Activated T-helper 1 cell treated with Interleukin-2 at 50 U/mL for 16 hours (primary cell): ENCODE results near the gene FUT8.
"Not testable (repeated sequence)": the region's sequence is repeated elsewhere in the genome, so short reads cannot be mapped to it uniquely, and the experiment has no call there.

ENCODE experiments used
- DNase-seq: peaks from one replicate; pipeline ENCODE4 v3.0.0-alpha.2; 2020; ENCODE audit warnings: low read depth

FUT8 gene

GRCh38 chr14:65716813-65717212 lies 304.3 kb downstream of the FUT8 start:
- not testable (repeated sequence) for DNase-seq

DNA sequence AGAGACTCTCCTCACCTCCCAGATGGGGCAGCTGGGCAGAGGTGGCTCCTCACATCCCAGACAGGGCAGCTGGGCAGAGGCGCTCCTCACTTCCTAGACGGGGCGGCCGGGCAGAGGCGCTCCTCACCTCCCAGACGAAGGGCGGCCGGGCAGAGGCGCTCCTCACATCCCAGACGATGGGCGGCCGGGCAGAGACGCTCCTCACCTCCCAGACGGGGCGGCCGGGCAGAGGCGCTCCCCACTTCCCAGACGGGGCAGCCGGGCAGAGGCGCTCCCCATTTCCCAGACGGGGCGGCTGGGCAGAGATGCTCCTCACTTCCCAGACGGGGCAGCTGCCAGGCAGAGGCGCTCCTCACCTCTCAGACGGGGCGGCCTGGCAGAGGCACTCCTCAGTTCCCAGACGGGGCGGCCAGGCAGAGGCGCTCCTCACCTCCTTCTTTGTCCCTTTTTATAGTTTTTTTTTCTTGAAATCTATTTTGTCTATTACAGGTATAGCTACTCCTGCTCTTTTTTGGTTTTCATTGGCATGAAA lies 304.9 kb downstream of the FUT8 start:
- not testable (repeated sequence) for DNase-seq

- no peak for DNase-seq
Observed at GRCh38 chr14:65718629-65719028, 306.1 kb downstream of the FUT8 start.

DNA sequence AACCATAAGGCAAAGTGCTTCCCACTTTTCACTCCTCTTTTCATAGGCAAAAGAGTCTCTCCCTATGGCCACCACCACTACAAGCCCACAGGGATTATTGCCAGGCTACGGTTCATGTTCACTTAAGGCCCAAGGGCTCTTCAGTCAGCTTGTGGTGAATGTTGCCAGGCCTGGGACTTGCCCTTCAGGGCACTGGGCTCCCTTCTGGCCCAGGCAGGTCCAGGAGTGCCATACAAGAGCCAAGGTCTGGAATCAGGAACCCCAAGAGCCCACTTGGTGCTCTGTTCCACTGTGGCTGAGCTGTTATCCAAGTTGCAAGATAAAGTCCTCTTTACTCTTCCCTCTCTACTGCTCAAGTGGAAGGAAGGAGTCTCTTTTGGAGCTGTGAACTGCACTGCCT lies 307.6 kb downstream of the FUT8 start:
- DNase-seq = no peak

DNA sequence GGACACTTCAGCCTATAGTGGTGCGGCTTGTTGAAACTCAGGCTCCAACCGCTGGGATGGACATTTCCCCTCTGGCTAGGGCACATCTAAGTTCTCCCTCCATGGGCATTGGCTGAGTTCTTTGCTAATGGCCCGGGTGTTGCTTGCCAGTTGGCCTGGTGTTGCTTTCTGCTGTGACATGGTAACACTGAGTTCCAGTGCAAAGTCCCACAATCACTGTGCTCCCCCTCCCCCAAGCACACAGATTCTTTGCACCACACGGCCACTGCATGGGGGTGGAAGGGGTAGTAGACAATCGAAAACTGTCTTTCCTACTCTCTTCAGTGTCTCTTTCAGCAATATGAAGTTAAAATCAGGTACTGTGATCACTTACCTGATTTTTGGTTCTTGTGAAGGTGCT lies 308.2 kb downstream of the FUT8 start:
- DNase-seq = no peak

DNA sequence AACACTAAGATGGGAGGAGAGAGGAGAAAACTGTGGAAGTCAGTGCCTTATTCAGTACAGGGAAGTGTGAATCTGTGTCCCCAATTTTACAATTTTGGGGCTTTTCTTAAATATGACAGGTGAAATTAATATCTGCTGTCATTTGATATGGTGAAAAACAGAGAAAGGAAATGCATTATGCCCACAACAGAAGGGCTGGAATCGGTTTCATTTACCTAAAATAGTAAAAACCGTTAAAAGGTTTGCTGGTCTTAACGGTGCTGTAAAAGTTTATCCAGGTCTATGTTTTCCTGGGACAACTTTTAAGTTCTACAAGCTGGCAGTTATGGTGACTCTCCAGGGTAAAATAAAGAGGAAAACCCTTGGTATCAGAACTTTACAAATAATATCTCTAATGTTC lies 310.8 kb downstream of the FUT8 start:
- no peak for DNase-seq

DNA sequence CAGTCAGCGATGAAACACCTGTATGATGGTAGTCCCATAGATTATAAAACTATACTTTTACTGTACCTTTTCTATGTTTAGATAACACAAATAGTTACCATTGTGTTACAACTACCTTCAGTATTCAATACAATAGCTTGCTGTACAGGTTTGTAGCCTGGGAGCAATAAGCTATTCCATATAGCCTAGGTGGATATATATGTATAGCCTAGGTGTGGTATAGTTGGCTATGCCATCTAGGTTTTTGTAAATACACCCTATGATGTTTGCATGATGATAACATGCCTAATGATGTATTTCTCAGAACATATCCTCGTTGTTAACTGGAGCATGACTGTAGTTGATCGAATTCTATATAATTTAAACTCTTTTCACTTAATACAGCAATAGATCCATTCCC lies 316.1 kb downstream of the FUT8 start:
- DNase-seq = no peak

- DNase-seq = no peak
Observed at GRCh38 chr14:65729566-65729965, 317.0 kb downstream of the FUT8 start.

- no peak for DNase-seq
Observed at GRCh38 chr14:65731933-65732506, 319.5 kb downstream of the FUT8 start.

- no peak for DNase-seq
Observed at GRCh38 chr14:65738339-65738738, 325.8 kb downstream of the FUT8 start.

DNA sequence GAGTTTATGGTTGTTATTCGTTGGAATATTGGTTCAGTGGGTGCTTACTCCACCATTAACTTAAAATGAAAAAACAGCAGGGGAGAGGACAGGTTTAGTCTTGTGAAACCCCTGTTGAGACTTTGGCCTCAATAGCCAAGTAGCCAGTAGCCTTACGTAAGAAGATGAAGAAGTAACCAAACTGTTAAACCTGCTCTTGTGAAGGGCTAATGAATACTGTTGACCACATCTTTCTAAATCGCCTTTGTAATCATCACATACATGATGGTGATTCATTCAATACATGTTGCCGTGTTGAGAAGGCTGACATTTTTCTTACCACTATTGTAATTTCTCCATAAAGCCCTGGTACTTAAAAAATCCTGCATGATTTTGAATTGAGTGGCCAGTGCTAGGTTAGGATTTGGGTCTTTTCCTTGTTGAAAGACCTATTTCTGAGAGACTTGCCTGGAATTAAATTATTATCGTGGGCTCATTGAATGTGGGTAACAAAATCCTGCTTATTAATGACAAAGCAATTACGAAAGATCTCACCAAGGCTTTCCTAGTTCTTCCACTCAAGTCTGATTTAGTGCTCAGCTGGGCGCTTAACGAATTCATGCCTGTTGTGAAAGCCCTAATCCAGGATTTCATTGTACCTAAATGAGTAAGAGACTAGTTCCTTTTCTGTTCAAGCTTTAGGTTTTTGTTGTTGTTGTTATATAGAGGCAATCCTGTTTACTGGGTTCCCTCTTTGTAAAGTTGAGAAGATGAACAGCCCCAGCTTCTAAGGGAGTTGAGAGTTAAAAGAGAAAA lies 333.1 kb downstream of the FUT8 start:
- no peak for DNase-seq

DNA sequence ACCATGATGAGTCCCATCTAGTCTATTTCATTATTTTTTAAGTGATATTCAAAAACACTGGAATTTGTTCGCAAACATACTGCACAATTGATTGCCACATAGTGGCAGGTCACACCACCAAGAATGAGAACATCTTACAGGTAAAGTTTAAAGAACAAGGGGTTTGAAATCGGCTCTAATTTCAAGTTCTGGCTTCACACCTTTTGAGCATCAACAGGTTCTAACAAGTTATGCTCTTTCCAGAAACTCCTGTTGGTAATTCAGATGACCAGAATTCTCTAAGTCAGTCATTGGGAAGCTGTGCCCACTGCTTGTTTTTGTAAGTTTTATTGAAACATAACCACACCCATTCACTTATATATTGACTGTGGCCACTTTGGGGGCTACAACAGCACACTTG lies 336.3 kb downstream of the FUT8 start:
- no peak for DNase-seq

- no peak for DNase-seq
Observed at GRCh38 chr14:65749287-65749686, 336.8 kb downstream of the FUT8 start.

GRCh38 chr14:65750906-65751305 lies 338.4 kb downstream of the FUT8 start:
- DNase-seq = no peak

DNA sequence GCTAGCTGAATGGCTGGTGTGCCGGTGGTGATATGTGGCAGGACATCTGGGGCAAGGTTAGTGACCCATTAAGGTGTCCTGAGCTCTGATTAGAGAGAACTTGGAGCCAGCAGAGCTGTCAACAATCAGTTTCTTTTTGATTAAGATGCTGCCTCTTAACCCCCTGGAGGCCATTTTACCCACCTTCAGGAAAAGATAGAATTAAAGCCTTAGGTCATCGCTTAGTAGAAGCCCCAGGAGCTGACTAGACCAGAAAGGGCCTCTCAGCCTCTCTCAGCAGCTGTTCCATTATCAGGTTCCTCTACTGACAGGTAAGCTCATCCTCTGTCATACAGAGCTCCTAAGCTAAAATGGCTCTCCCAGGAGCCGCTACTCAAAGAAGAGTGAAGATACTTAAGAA lies 339.0 kb downstream of the FUT8 start:
- no peak for DNase-seq

GRCh38 chr14:65753061-65753460 lies 340.5 kb downstream of the FUT8 start:
- DNase-seq = no peak

DNA sequence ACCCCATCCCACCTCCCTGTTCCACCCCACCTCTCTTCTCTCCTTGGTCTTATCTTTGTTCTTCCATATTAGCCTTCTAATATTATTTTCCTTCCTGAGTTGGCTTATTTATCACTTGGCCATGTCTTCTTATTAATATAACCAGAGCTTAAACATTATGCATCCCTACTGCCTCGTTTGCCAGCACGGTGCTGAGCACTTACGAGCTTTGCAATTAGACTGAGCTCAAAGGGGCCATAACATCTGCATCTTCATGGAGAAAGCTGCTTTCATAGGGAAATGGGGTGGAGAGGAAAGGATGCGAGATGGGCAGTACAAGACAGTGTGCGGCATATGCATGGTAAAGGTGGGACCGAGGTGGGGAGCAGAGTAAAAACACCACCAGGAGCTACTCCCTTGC lies 342.8 kb downstream of the FUT8 start:
- no peak for DNase-seq

DNA sequence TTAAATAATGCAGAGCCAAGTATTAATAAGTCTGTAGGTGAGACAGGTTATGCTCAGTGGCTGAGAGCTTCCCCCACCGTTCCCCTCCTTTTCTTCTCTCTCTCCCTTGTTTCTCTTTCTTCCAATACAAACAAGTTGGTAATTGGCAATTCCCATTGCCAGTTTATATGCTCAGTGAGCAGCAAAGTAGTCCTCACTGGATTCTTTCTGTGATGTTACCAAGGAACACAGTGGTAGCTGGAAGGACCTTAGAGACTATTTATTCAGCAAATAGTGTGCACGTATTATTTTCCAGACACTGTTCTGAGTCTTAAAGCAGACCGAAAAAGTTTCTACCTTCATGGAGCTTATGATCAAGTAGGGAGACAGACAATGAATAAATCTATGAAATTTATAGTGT lies 344.4 kb downstream of the FUT8 start:
- no peak for DNase-seq

- DNase-seq = no peak
Observed at GRCh38 chr14:65769151-65769550, 356.6 kb downstream of the FUT8 start.

DNA sequence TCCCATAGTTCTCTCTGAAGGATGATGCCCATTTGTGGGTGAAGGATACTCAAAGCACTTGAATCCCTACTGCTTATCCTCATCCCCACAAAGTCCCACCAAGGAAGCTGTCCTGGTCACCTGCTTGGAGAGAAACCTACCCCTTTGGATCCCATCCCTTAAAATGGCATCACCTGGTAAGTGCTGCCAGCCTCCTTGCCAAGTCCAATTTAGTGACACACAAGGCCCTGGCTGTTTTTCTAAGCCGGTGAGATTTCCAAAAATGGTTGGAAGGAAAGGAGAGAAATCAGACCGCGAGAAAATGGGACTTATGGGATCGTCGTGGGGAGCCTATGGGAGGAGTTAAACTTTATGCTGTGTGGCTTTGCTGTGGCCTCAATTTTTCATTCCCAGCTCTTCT lies 358.2 kb downstream of the FUT8 start:
- DNase-seq = no peak

DNA sequence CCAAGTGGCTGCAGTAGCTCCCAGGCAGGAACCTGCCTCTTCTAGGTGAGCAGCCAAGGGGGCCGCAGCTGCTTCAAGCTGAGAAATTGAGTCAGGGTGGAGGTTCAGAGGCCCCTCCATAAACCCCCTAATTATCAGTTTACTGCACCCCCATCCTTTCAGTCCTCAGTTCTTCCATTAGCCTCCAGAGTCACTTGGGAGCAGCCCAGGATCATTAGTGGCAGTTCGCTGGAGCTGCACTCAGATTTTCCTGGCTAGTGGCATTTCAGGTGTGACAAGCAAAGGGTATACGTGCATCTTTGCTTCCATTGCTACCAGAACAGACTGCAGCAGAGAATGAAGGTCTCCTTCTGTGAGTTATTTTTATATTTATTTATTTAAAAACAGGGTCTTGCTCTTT lies 358.7 kb downstream of the FUT8 start:
- no peak for DNase-seq

- no peak for DNase-seq
Observed at GRCh38 chr14:65772466-65772865, 359.9 kb downstream of the FUT8 start.

GRCh38 chr14:65772921-65773574 lies 360.5 kb downstream of the FUT8 start:
- no peak for DNase-seq
